K562 (cell line): ENCODE data around the gene CRY2. TPM values are rescaled to one million over a fixed set of nuclear protein-coding genes. Genes with fewer than 3 reads are reported as not detected.

Source experiments
- E2F8 ChIP-seq: fragments of 450-650 bp; IDR thresholded peaks from 2 replicates; pipeline ENCODE4 v1.7.1; 2018; ENCODE audit warnings: mild to moderate bottlenecking, low read depth; ENCODE audit not compliant: partially characterized antibody
- JUN ChIP-seq, 2 experiments: sonication (generic) in 1 of 2; formaldehyde crosslinking in 1 of 2; IDR thresholded peaks; 2 replicates each; pipeline versions ENCODE4 v1.6.1 to v1.8.0; 2012 to 2022; ENCODE audit warnings: borderline replicate concordance in 2 of 2, mild to moderate bottlenecking in 2 of 2, improper control_type of control experiment in 1 of 2, low read depth in 1 of 2, low read length in 1 of 2, missing genetic modification reagents in 1 of 2
- MGA ChIP-seq: fragments of 450-650 bp; IDR thresholded peaks from 2 replicates; pipeline ENCODE4 v1.6.1; 2016; ENCODE audit warnings: mild to moderate bottlenecking, moderate library complexity
- RREB1 ChIP-seq: fragments of 250-450 bp; sonication (Bioruptor Pico); IDR thresholded peaks from 2 replicates; pipeline ENCODE4 v1.4.0; 2020
- ZNF224 ChIP-seq: sonication (generic); formaldehyde crosslinking; IDR thresholded peaks from 2 replicates; pipeline ENCODE4 v1.8.0; 2022; ENCODE audit warnings: mild to moderate bottlenecking, missing genetic modification reagents
- polyA plus RNA-seq, 8 experiments: library from polyadenylated mRNA; depleted of rRNA in 4 of 8; stranded (reverse) in 5 of 8; unstranded in 3 of 8; fragments of >200 nt; fragmentation: Nextera tagmentation in 2 of 8; fragmentation: Illumina TruSeq in 1 of 8; extraction: Ambion mirVana in 2 of 8; extraction: Trizol in 1 of 8; gene quantifications; 2 replicates each; pipeline versions ENCODE4 v1.2.1 to v1.2.3, GENCODE V29; 2011 to 2014; ENCODE audit warnings: inconsistent platforms in 1 of 8, missing spikeins in 1 of 8
- total RNA-seq, 7 experiments: library from RNA; depleted of rRNA in 6 of 7; stranded (reverse); fragments of >200 nt in 6 of 7; fragmentation: Illumina TruSeq in 2 of 7; extraction: Trizol in 2 of 7; gene quantifications; 2 replicates each; pipeline versions ENCODE4 v1.2.1 to v1.2.3, GENCODE V29; 2011 to 2021; ENCODE audit warnings: low replicate concordance in 1 of 7

CRY2 gene
- total and polyA plus RNA-seq, 9 of the 15 experiments (the other 6 are each of a cell fraction or from before 2014, with no cell fraction given): 2.3 to 23.9 (median 14.8) TPM

- TF ChIP-seq MGA (no peak), RREB1 (0 out of 2 replicates have a peak, but pooled peaks have one; percentile 52), E2F8 (no peak), ZNF224 (CRISPR knock-in tag) (no peak), JUN (IDR thresholded peaks at IDR 0.05; ENCODE audit: borderline replicate concordance, low read depth, low read length) (peak; percentile 11; the same call in 1 of the 2 replicates), JUN (CRISPR knock-in tag; IDR thresholded peaks at IDR 0.05; ENCODE audit: borderline replicate concordance) (no peak)
Measured at GRCh38 chr11:45872651-45873356, 25.5 kb downstream of the CRY2 start (continued).
